Motor neuron (in vitro differentiated cells): Measurements from ENCODE around the gene SLC8A3. TPM values are rescaled to one million over a fixed set of nuclear protein-coding genes. Genes with fewer than 3 reads are reported as not detected.

Experiments used
- ATAC-seq, 8 experiments: fragments of 200-7000 bp; cut with Tn5 transposase; replicated peaks in 6 of 8; 2 replicates each; pipeline ENCODE4 v1.8.0; 2021; ENCODE audit warnings: mild to moderate bottlenecking in 8 of 8, moderate library complexity in 8 of 8
- H3K27ac ChIP-seq, 2 donors: fragments of 250-450 bp; sonication (Bioruptor Pico); 2 replicates each; pipeline ENCODE4 v1.9.0; 2021; ENCODE audit warnings: antibody characterized with exemption in 2 of 2, mild to moderate bottlenecking in 2 of 2, moderate library complexity in 1 of 2
- H3K4me1 ChIP-seq, 2 donors: fragments of 250-450 bp; sonication (Bioruptor Pico); replicated peaks in 1 of 2; 2 replicates each; pipeline ENCODE4 v1.6.1; 2021; ENCODE audit warnings: antibody characterized with exemption in 2 of 2, mild to moderate bottlenecking in 2 of 2, moderate library complexity in 1 of 2
- H3K4me3 ChIP-seq, 5 donors: fragments of 250-450 bp; sonication (Bioruptor Pico); 2 replicates each; pipeline ENCODE4 v1.9.0; 2021; ENCODE audit warnings: antibody characterized with exemption in 5 of 5, mild to moderate bottlenecking in 5 of 5, moderate library complexity in 4 of 5
- WGBS, 10 experiments: fragments of 450-650 bp; shearing (Covaris generic); methylation state at CpG; one replicate each; pipeline ENCODE4 v1.0.0; 2022; 5-methylcytosine and 5-hydroxymethylcytosine counted together
- in situ Hi-C, 9 experiments: fragments of 400-800 bp; cut with MboI; loops; one replicate each; pipeline ENCODE4 v1.15.0; 2021; ENCODE audit warnings: low sequenced_read_pairs in 9 of 9, low pct_unique_long_range_greater_than_20kb in 2 of 9; ENCODE audit not compliant: unreplicated experiment in 9 of 9
- total RNA-seq, 8 experiments: library from RNA; unstranded; fragments of 300-600 nt; gene quantifications; 2 replicates each; pipeline versions ENCODE4 v1.2.3 to v1.2.4, GENCODE V29; 2022

Gene SLC8A3
- total RNA-seq, 8 experiments from 2014 or later = 0.15 to 3.1 (median 1.7) TPM

- ATAC-seq = peak in 5 of 8 experiments; percentile 33 to 70 (median 57)
- H3K4me3 ChIP-seq = no peak overlapping the region
- in situ Hi-C loops = loop anchor here in 1 of 9 experiments (25.0 kb wide), 1 partner anchor 121 kb away; the partner anchor contains the start of gene SMOC1
- peaks cover 21% of the 10 kb centered on the region in 2 donors for H3K4me1 ChIP-seq
- WGBS, 10 experiments = 0 to 40% (median 17%) methylated on average over 1 to 4 of the region's 6 CpGs; no CpG with 5 or more reads in 1 of the 10 experiments
- peak overlapping the region in 1 of 2 donors; percentile 39 for H3K27ac ChIP-seq
Measured at GRCh38 chr14:70008284-70009262, 180.2 kb downstream of the SLC8A3 start.

GRCh38 chr14:70006699-70007098 lies 182.1 kb downstream of the SLC8A3 start:
- 0 to 100% (median 80%) methylated on average over 1 to 5 of the region's 6 CpGs; no CpG with 5 or more reads in 2 of the 10 experiments for WGBS, 10 experiments
- peak in 1 of 8 experiments; percentile 57 for ATAC-seq
- in situ Hi-C loops = loop anchor here in 1 of 9 experiments (25.0 kb wide), 1 partner anchor 119 kb away; the partner anchor contains the start of gene SMOC1
- H3K27ac ChIP-seq = no peak overlapping the region
- H3K4me1 ChIP-seq = peaks cover 21% of the 10 kb centered on the region in 2 donors
- no peak overlapping the region for H3K4me3 ChIP-seq

GRCh38 chr14:70005281-70005805 lies 183.4 kb downstream of the SLC8A3 start:
- Histone ChIP-seq H3K4me1 (peaks cover 17 to 19% of the 10 kb centered on the region in 2 donors), H3K4me3 (no peak overlapping the region), H3K27ac (no peak overlapping the region)
- 8 to 91% (median 59%) methylated on average over 1 to 5 of the region's 5 CpGs; no CpG with 5 or more reads in 2 of the 10 experiments for WGBS, 10 experiments
- in situ Hi-C loops = loop anchor here in 1 of 9 experiments (25.0 kb wide), 1 partner anchor 118 kb away; the partner anchor contains the start of gene SMOC1
- ATAC-seq = no peak

DNA sequence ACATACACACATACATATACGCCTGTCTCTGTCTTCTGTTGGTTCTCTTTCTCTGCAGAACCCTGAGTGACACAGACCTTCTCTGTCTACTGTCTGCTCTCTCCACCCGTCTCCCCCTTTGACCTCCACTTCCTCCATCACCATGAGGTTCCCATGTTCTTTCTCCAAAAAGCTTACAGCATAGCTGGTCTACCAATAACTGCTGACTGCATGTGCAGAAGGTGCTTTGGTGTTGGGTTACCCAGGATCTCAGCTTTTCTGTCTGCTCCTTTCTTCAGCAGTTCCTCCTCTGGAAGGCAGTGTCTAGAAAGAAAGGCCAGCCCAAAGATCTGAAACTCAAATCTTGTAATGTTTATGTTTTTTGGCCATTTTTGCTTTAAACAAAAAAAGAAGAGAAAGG lies 184.0 kb downstream of the SLC8A3 start:
- no peak for ATAC-seq
- Histone ChIP-seq H3K27ac (no peak overlapping the region), H3K4me3 (no peak overlapping the region), H3K4me1 (peaks cover 13 to 17% of the 10 kb centered on the region in 2 donors)
- in situ Hi-C loops = loop anchor here in 1 of 9 experiments (25.0 kb wide), 1 partner anchor 117 kb away; the partner anchor contains the start of gene SMOC1
- WGBS, 10 experiments = 0 to 100% (median 60%) methylated on average over 1 to 2 of the region's 2 CpGs; no CpG with 5 or more reads in 1 of the 10 experiments

DNA sequence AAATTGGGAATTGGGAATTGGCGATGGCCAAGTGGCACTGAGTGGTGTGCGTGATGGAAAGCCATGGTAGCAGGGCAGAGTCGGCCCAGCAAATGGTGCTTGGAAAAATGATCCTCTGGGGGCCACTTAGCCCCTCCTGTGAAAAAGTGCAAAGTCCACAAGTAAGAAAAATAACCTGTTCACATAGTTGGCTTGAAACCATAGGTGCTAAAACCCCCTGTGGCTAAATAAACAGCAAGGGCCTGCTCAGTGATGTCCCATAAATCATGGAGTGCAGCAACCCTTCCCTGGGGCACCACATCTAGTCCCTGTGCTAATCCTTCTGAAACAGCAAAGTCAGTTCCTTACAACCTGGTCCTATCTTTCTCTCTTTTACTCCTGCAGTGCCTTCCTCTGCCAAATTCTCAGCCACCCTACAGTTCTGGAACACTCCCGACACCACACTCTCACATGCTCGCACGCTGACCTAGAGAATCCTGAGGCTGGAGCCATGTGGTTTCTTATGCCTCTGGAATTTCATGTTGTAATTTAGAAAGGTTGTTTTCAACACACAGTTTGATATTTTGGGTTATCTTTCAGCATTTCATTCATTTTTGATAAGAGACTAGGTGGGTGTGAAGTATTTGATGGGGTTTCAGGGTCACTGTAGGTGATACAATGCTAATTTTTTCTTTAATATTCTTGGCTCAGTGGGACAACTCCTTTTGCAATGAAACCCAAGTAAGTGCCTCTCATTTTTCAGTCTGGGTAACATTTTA lies 186.0 kb downstream of the SLC8A3 start:
- in situ Hi-C loops = loop anchor here in 1 of 9 experiments (25.0 kb wide), 1 partner anchor 115 kb away; the partner anchor contains the start of gene SMOC1
- no peak overlapping the region for H3K4me3 ChIP-seq
- peaks cover 0 to 5% of the 10 kb centered on the region in 2 donors for H3K4me1 ChIP-seq
- WGBS, 10 experiments = 60 to 100% (median 80%) methylated on average over 1 to 6 of the region's 6 CpGs; no CpG with 5 or more reads in 1 of the 10 experiments
- ATAC-seq = peak in 3 of 8 experiments; percentile 24 to 73 (median 56)
- no peak overlapping the region for H3K27ac ChIP-seq

GRCh38 chr14:70000601-70001000 lies 188.2 kb downstream of the SLC8A3 start:
- no peak for ATAC-seq
- Histone ChIP-seq H3K27ac (no peak overlapping the region), H3K4me3 (no peak overlapping the region), H3K4me1 (peaks cover 0 to 5% of the 10 kb centered on the region in 2 donors)
- 52 to 100% (median 94%) methylated on average over 1 to 6 of the region's 7 CpGs; no CpG with 5 or more reads in 1 of the 10 experiments for WGBS, 10 experiments
- in situ Hi-C loops = loop anchor here in 1 of 9 experiments (25.0 kb wide), 1 partner anchor 113 kb away; the partner anchor contains the start of gene SMOC1

DNA sequence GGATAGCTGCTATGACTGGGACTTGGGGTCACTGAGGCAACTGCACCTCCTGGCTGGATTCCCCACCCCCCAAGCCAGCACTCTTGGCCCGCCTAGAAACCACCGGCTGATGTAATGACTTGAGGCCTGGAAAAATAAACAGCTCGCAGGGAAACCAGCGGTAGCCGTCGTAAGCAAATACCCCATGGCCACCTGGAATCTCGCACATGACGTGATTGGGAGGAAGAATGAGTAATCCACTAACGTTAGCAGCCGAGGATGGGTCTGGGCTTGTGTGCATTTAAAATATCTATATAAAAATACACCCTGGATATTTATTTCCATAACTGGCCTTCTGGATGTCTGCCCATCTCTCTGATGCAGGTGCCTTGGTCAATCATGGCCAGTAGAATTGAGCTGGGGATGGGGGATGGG lies 189.5 kb downstream of the SLC8A3 start:
- Histone ChIP-seq H3K27ac (no peak overlapping the region), H3K4me3 (no peak overlapping the region), H3K4me1 (peaks cover 0 to 5% of the 10 kb centered on the region in 2 donors)
- in situ Hi-C loops = no loop called here
- peak in 1 of 8 experiments; percentile 63 for ATAC-seq
- 38 to 100% (median 94%) methylated on average over 4 to 7 of the region's 10 CpGs; no CpG with 5 or more reads in 4 of the 10 experiments for WGBS, 10 experiments

DNA sequence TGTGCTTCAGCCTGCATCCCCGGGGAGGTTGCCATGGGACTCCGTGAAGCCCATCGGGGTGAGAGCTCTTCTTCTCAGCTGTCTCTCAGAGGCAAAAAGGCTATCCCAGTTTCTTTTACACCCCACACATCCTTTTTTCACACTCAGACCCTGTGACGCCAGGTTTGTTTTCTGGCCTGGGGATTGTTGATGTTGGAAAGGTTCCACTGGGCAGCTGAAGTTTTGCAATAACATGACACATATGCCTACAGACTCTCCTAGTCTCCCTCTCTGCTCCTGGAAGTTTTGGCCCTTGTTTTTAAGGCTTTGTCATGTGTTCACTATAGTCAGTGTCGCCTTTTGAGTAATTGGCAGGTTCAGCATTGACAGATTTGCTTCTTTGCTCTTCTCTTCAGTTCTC lies 190.9 kb downstream of the SLC8A3 start:
- WGBS, 10 experiments = 6 to 100% (median 84%) methylated on average over 1 to 4 of the region's 5 CpGs; no CpG with 5 or more reads in 2 of the 10 experiments
- peaks cover 0 to 5% of the 10 kb centered on the region in 2 donors for H3K4me1 ChIP-seq
- in situ Hi-C loops = no loop called here
- peak in 3 of 8 experiments; percentile 56 to 67 (median 62) for ATAC-seq
- no peak overlapping the region for H3K27ac ChIP-seq
- no peak overlapping the region for H3K4me3 ChIP-seq

DNA sequence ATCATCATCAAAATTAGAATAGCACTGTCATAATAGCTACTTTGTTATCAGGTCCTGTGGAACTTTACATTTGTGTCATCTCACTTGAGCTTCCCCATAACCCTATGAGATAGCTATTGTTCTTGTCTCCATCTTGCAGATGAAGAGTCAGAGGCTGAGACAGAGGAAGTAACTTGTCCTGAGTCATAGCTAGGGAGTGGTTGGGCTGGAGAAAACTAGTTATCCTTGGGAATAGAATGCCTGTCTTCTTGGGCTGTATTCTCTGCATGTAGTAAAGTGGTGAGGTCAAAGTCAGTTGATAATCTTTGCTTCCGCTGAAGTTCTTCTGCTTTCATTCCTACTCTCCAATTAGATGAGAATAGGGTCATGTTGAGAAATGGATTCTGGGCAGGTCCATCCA lies 192.5 kb downstream of the SLC8A3 start:
- no peak overlapping the region for H3K4me3 ChIP-seq
- WGBS, 10 experiments = 40 to 100% (median 93%) methylated on average over 1 of the region's 1 CpG; no CpG with 5 or more reads in 2 of the 10 experiments
- peak in 2 of 8 experiments; percentile 79 to 89 for ATAC-seq

More for the DNA sequence above, 192.5 kb downstream of the SLC8A3 start:
- in situ Hi-C loops = no loop called here
- no peak overlapping the region for H3K27ac ChIP-seq
- H3K4me1 ChIP-seq = peaks cover 0 to 5% of the 10 kb centered on the region in 2 donors

Other genes starting within 250 kb of the SLC8A3 start
- gene COX16, start 170.7 kb upstream of the SLC8A3 start, total RNA-seq = 10 to 100 TPM; 42.7 to 74.7 (median 47.3) TPM
- gene SYNJ2BP, start 228.1 kb upstream of the SLC8A3 start, total RNA-seq = 10 to 100 TPM; 14.2 to 27.2 (median 19.8) TPM